WTC11 (cell line): ENCODE data around the gene SPTAN1.

ENCODE experiments used
- CTCF ChIP-seq: fragments of 200-600 bp; IDR thresholded peaks from 2 replicates; pipeline ENCODE4 v1.8.0; 2022; ENCODE audit warnings: antibody characterized with exemption
- ESRRA ChIP-seq: sonication (generic); formaldehyde crosslinking; IDR thresholded peaks from 2 replicates; pipeline ENCODE4 v1.8.1; 2022; ENCODE audit warnings: mild to moderate bottlenecking, missing genetic modification reagents, borderline replicate concordance

GRCh38 chr9:128621730-128622455 is 69.5 kb downstream of the SPTAN1 start:
- TF ChIP-seq CTCF: no peak
- TF ChIP-seq ESRRA (CRISPR knock-in tag): no peak
